OCI-M2 (cell line): ENCODE measurements around the gene CCDC116.
A peak's percentile ranks its signal among the peaks of the same experiment; 100 is the strongest.
"Not testable (repeated sequence)": the region's sequence is repeated elsewhere in the genome, so short reads cannot be mapped to it uniquely, and the experiment has no call there.

Experiments used
- DNase-seq: peaks from one replicate; lab custom pipeline; 2025; ENCODE audit not compliant: unreplicated experiment; lab: John Stamatoyannopoulos, UW

CCDC116 gene

GRCh38 chr22:21632237-21632895, at the start of gene CCDC116:
CCDC116 (plus strand) TSS chr22:21632760; CDS start chr22:21633182, 422 bp downstream.
- DNase-seq: peak; percentile 22

GRCh38 chr22:21582801-21583740, 49.5 kb upstream of the CCDC116 start:
- no peak for DNase-seq

- no peak for DNase-seq
Measured at GRCh38 chr22:21585389-21585788, 47.2 kb upstream of the CCDC116 start.

- DNase-seq: no peak
Measured at GRCh38 chr22:21587803-21588611, 44.6 kb upstream of the CCDC116 start.

GRCh38 chr22:21589396-21589795, 43.2 kb upstream of the CCDC116 start:
- no peak for DNase-seq

GRCh38 chr22:21590809-21591641, 41.5 kb upstream of the CCDC116 start:
- DNase-seq: no peak

GRCh38 chr22:21591695-21592094, 40.9 kb upstream of the CCDC116 start:
- DNase-seq: no peak

- no peak for DNase-seq
Measured at GRCh38 chr22:21592422-21592821, 40.1 kb upstream of the CCDC116 start.

GRCh38 chr22:21593406-21594232, 38.9 kb upstream of the CCDC116 start:
- no peak for DNase-seq

GRCh38 chr22:21594865-21595452, 37.6 kb upstream of the CCDC116 start:
- no peak for DNase-seq

- DNase-seq: not testable (repeated sequence)
Measured at GRCh38 chr22:21596356-21597135, 36.0 kb upstream of the CCDC116 start.

GRCh38 chr22:21598302-21598701, 34.3 kb upstream of the CCDC116 start:
- DNase-seq: no peak

GRCh38 chr22:21599053-21599893, 33.3 kb upstream of the CCDC116 start:
- DNase-seq: no peak

- no peak for DNase-seq
Measured at GRCh38 chr22:21602579-21602978, 30.0 kb upstream of the CCDC116 start.

GRCh38 chr22:21603973-21604372, 28.6 kb upstream of the CCDC116 start:
- DNase-seq: no peak

- no peak for DNase-seq
Measured at GRCh38 chr22:21605887-21606564, 26.5 kb upstream of the CCDC116 start.

- DNase-seq: no peak
Measured at GRCh38 chr22:21606775-21607174, 25.8 kb upstream of the CCDC116 start.
